Stimulated activated naive CD4-positive, alpha-beta T cell treated with Interleukin-2 at 50 U/mL for 16 hours (primary cell): ENCODE measurements around the gene LARP4B.
"Not testable (repeated sequence)": the region's sequence is repeated elsewhere in the genome, so short reads cannot be mapped to it uniquely, and the experiment has no call there.

Experiments used
- DNase-seq: peaks from one replicate; lab custom pipeline; 2025; lab: John Stamatoyannopoulos, UW

Gene LARP4B

DNA sequence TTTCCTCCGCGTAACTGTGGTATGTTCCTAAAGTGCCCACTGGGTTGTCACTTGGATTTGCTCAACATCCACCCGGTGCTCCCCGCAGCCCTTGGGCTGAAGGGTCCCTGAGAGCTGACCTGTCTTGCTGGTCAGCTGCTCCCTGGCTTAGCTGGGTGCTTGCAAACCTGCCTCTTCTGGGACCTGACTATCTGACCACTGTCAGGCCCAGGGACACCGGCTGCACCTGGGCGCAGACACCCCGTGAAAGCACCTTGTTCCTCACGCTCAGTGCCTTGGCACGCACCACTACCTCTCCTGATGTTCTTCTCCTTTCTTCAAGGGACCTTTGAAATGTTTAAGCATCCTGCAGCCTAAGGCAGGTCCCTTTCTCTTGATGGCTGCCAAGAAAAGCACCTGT lies 26.6 kb upstream of the LARP4B start:
- no peak for DNase-seq

GRCh38 chr10:955820-956217 lies 24.3 kb upstream of the LARP4B start:
- DNase-seq = no peak

- DNase-seq = no peak
These were observed 23.8 kb upstream of the LARP4B start for GRCh38 chr10:955127-955819.

- DNase-seq = no peak
These were observed 22.9 kb upstream of the LARP4B start for GRCh38 chr10:954396-954795.

- no peak for DNase-seq
These were observed 22.3 kb upstream of the LARP4B start for GRCh38 chr10:953836-954235.

DNA sequence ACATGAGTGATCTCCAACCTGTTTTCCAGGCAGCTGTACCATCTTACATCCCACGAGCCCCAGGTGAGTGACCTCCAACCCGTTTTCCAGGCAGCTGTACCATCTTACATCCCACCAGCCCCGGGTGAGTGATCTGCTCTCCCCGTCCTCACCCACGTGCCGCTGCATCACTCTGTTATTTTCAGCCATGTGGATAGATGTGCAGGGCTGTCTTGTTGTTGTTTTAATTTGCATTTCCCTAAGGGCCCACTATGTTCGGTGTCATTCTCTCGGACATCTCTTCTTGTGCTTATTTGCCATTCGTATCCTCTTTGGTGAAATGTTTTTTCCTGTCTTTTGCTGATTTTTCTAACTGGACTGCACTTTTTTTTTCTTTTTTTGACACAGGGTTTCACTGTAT lies 17.9 kb upstream of the LARP4B start:
- no peak for DNase-seq

- DNase-seq = no peak
These were observed 16.8 kb upstream of the LARP4B start for GRCh38 chr10:948347-948746.

- no peak for DNase-seq
These were observed 16.4 kb upstream of the LARP4B start for GRCh38 chr10:947881-948280.

DNA sequence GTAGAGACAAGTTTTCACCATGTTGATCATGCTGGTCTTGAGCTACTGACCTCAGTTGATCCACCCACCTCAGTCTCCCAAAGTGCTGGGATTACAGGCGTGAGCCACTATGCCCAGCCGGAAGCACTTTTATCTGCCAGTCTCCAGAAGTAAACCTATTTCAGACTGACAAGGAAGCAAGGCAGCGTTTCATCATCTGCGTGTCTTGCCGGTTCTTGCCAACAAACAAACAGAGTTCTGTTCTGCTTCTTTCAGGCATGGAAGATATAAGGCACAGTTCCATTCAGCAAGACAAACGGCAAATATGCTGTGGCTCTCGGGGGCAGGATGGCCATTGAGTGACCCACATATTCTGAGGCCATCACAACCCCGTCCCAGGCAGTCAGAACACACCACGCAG lies 15.5 kb upstream of the LARP4B start:
- no peak for DNase-seq

DNA sequence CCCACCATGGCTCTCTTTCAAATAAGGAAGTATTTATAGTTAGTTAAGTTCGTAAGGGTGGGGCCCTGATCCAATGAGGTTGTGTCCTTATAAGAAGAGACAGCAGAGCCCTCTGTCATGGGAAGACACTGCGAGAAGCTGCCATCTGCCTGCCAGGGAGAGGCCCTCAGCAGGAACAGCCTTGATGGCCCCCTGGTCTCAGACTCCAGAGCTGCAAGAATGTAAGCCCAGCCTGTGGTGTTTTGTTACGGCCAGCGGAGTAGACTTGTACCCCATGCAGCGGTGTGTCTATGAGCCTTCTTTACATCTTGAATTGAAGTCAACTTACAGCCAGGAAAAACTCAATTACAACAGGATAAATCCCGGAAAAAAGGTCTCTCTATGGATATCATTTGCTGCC lies 14.3 kb upstream of the LARP4B start:
- no peak for DNase-seq

DNA sequence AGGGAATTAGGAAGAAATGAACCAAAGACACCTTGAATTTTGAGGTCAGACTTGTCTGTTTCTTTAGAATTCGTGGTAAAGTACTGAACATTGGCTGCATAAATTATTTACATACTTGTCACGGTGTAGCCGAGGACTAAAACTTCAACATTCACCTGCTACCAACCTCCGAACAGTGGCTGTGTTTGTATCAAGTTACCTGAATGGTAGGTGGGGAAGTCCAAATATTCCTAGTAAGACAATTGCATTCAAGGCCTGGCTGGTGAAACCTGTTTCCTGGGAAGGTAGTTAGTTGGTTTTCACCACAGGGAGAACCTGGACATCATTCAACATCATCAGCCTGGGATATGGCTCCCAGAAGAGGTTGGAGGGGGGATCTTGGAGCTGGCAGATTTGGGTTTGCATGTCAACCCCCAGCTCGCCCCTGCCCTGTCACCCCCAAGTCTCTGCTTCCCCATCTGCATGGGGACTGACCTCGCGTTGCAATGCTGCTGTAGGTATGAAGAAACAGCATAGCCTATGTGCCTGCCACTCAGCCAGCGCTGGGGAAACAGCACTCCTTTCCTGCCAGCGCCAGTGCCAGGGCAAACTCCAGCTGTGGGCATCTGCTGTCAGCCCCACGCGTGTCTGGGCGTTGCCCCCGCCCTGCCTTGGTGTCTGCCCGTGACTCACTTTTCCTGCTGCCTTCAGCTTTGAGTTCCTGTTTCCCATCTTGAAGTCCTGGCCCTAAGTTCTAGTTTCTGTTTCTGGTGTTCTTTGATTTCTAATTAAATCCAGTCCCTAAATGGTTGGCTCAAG lies 12.7 kb upstream of the LARP4B start:
- no peak for DNase-seq

GRCh38 chr10:943334-944033 lies 12.0 kb upstream of the LARP4B start:
- DNase-seq = no peak

DNA sequence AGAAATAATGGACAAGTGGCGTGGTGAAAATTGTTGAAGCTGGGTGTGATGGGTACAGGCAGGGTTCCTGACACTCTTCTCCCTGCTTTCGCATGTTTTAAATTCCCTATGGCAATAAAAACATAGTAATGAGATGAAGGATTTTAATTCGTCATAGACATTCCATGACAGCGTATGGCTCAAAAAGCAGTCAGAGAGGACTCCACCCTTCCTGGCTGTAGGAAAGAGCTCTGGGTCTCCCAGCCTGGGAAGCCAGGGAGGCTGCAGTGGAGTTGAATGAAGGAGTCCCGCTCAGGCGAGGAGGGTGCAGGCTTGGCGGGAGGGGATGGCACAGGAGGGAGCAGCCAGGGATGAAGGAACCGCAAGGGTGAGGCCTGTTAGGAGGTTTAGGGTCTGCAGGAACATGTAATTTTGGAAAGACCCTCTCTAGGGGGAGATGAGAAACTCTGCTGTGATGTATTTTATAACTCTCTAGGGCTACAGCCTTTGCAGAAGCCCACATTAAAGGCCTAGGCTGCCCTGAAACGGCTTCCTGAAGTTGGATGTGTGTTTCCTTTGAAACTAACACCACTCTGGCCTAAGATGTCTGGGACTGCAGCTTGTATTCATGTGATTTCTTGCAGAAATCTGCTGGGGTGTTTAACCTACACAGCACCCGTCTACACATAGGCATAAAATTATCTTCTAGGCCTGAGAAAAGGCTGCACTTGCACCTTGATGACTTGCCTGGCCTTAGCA lies 7.6 kb upstream of the LARP4B start:
- no peak for DNase-seq

- no peak for DNase-seq
These were observed 3.4 kb upstream of the LARP4B start for GRCh38 chr10:934746-935406.

GRCh38 chr10:934165-934564 lies 2.7 kb upstream of the LARP4B start:
- DNase-seq = not testable (repeated sequence)

- DNase-seq = no peak
These were observed 1.1 kb upstream of the LARP4B start for GRCh38 chr10:932589-932988.

DNA sequence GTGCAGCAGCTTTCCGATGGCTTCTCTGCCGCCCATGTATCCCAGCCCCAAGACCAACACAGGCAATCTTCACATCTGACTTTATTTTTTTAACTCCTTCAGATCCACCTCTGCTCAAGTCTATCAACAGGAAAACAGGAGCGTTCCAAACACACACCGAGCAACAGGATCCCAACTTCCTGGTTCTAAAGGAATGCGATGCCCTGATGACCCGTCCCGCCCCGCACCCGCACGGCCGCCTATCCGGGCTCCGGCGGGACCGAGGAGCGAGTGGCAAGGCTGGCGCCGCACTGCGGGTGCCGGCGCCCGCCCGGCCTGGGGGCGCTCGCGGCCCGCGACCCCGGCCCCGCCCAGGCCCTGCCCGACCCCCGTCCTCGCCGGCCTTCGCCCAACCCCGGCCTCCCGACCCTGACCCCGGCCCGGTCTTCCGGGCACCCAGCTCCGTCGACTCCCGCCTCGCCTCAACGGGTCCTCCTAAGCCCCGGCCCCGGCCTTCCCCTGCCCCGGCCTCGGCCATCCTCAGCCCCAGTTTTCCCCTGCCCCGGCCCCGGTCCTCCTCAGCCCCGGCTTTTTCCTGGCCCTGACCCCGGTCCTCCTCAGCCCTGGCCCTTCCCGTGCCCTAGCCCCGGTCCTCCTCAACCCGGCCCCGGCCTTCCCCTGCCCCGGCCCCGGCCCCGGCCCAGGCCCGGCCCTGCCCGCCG lies 730 bp downstream of the LARP4B start:
- no peak for DNase-seq

DNA sequence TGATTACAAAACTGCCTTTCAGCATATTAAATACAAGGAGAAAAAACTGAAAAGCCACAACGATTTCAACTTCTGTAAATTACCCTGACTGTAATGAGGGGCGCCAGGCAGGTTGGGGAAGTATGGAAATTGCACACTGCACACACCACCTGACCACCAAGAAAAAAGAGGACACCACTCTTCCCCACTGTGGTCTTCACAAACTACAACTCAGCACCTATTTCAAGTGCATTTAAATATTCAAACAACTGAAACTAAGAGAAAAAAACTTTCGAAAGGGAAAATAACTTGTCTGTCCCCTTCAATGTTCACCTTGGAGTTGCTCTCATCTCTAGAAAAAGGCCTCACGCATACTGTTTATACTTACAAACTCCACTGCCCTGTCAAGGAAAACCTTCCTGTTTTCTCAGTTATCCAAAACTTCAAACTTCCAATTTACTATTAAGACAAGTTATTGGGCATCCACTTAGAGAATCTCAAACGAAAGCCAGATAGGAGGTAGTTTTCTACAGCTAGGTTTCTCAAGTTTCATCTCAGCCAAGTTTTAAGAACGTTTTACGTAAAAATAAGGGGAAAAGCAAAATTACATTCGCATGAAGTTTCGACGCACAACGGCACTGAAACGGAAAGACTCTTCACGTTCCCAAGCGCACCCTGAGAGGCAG lies 1.4 kb downstream of the LARP4B start:
- no peak for DNase-seq

DNA sequence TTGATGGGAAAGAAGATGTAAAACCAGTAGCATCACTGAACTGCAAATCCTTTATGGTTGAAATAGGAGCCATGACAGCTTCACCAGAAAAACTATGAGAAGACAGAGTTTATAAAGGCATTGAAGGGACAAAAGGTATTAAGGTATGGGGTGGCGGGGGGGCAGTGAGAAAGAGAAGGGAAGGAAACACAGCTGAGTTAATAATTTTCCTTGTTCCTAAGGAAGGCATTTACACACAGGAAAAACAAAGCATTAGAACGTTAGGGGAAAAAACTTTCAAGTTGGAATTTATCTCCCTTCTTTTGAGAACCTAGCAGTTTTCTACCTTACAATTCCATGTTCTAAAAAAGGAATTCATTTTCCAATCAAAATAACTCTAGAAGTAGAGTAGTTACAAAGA lies 4.4 kb downstream of the LARP4B start:
- no peak for DNase-seq

GRCh38 chr10:926075-926698 lies 5.3 kb downstream of the LARP4B start:
- DNase-seq = no peak
